ENCODE measurements around the gene RNH1. TPM values are rescaled to one million over a fixed set of nuclear protein-coding genes. Genes with fewer than 3 reads are reported as not detected.

The RNH1 gene
- total RNA-seq, 4 donors from 2014 or later, result 151 to 309 (median 198) TPM

DNA sequence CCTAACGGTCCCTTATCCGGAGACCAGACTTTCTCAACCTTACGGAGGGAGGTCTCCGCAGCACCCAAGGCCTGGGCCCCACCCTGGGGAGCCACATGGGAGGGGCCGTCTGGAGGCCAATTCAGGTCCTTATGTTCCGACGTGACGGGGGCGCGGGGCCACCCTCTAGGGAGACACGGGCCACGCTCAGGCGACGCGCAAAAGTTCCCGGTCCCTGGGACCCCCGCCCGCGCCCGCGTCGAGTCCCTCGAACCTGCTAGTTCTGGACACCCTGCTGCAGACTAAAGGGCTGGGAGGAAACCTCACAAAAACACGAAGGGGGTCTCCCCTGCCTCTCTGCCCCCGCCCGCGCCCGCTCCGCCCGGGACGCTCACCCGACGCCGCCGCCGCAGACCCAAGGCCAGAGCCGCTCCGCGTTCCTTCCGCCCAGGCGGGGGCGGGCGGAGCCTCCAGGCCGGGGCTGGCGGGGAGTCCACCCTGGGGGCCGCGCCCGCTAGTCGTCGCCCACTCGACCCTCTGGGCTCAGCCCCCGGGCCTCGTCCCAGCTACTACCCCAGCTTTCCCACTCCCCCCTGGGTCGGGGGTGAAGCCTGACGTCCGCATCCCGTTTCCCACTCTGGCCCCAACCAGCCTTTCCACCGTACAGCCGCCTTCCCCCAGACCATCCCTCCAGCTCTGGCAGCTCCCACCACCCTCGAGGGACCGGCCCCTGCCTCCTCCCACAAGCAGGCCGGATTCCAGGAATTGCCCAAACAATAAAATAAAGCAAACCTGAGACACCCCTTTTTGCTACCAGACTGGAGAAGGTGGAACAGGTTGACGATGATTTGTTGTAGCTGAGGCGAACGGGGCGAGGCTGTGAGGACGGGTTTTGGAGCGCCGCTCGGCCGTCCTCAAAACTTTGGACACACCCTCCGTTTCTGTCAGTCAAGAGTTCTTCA, 2.7 kb downstream of the RNH1 start:
- Histone ChIP-seq H3K27ac (peak overlapping the region; percentile 94 to 100 (median 99)), H3K36me3 (peaks cover 0 to 20% (median 9%) of the 10 kb centered on the region in 4 donors), H3K9me3 (no peaks in the 10 kb centered on the region), H3K27me3 (no peaks in the 10 kb centered on the region), H3K4me3 (peak overlapping the region; percentile 34 to 53 (median 37)), H3K4me1 (peaks cover 24 to 51% (median 42%) of the 10 kb centered on the region in 4 donors)
- WGBS, 2 donors (ENCODE audit: low coverage in 1 of 2), result 10 to 31% methylated on average over 4 to 70 of the region's 72 CpGs
- TF ChIP-seq POLR2A (IDR thresholded peaks at IDR 0.05) (no peak), POLR2AphosphoS5 (IDR thresholded peaks at IDR 0.05) (no peak), CTCF (IDR thresholded peaks at IDR 0.05) (no peak), EP300 (IDR thresholded peaks at IDR 0.05; ENCODE audit: low read depth) (no peak)
- in situ Hi-C loops (cut with MboI; ENCODE audit: low pct_ligation_motif_present in 1 of 4, low pct_unique_long_range_greater_than_20kb in 1 of 4, low sequenced_read_pairs in 3 of 4) (no loop called here), intact Hi-C loops (cut with DNase I; ENCODE audit: low total_unique reads) (loop anchor here (10.0 kb wide), 2 partner anchors 50 to 100 kb away; partner anchors contain the start of gene PTDSS2)
- peak; percentile 38 for DNase-seq

DNA sequence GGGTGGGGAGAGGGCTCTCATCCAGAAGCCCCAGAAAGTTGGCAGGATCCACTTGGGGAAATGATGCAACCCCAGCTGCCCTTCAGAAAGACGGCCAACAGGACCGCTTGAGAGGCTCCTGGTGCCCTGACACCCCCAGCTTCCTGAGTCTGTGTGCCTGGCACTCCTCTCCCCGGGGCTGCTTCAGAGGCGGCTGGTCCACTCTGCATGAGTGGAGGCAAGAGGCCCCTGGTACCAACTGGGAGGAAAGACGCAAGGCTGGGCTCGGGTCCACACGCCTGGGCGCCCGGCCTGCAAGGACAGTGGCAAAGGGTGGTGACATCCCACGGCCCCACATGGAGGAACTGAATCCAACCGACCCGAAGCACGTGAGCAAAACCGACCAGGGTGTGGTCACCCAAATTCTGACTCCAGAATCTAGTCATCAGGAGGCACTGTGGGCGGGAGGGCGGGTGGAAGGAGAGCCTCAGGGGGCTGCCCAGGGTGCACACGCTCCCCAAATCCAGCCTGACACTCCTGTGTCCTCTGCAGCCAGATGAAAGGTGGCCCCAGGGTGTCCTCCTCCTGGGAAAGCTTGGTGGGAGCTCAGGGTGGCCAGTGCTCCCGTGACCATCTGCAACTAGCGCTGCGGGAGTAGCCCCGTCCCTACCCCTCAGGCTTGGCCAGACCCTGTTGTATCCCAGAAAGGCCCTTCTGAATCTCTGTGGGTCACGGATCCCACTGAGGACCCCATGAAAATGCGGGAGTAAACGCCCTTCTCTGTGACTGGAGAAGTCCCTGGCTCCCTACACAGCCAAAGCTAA, 3.7 kb downstream of the RNH1 start:
- no peak for TF ChIP-seq EP300 (IDR thresholded peaks at IDR 0.05; ENCODE audit: low read depth)
- no peak for TF ChIP-seq CTCF (IDR thresholded peaks at IDR 0.05)
- no peak for TF ChIP-seq POLR2AphosphoS5 (IDR thresholded peaks at IDR 0.05)
- no peak for TF ChIP-seq POLR2A (IDR thresholded peaks at IDR 0.05)
- no peaks in the 10 kb centered on the region for H3K27me3 ChIP-seq
- intact Hi-C loops (cut with DNase I; ENCODE audit: low total_unique reads) (loop anchor here (10.0 kb wide), 2 partner anchors 49 to 99 kb away; partner anchors contain the start of gene PTDSS2), in situ Hi-C loops (cut with MboI; ENCODE audit: low pct_ligation_motif_present in 1 of 4, low pct_unique_long_range_greater_than_20kb in 1 of 4, low sequenced_read_pairs in 3 of 4) (no loop called here)
- peak overlapping the region; percentile 94 to 100 (median 99) for H3K27ac ChIP-seq
- no peaks in the 10 kb centered on the region for H3K9me3 ChIP-seq
- peak; percentile 54 for DNase-seq
- 47% methylated on average over 24 of the region's 24 CpGs; no CpG with 5 or more reads in 1 of the 2 donors for WGBS, 2 donors (ENCODE audit: low coverage in 1 of 2)
- peak overlapping the region in 2 of 4 donors; percentile 39 to 53 for H3K4me3 ChIP-seq
- peaks cover 24 to 51% (median 42%) of the 10 kb centered on the region in 4 donors for H3K4me1 ChIP-seq
- H3K36me3 ChIP-seq, result peaks cover 0 to 29% (median 15%) of the 10 kb centered on the region in 4 donors

DNA sequence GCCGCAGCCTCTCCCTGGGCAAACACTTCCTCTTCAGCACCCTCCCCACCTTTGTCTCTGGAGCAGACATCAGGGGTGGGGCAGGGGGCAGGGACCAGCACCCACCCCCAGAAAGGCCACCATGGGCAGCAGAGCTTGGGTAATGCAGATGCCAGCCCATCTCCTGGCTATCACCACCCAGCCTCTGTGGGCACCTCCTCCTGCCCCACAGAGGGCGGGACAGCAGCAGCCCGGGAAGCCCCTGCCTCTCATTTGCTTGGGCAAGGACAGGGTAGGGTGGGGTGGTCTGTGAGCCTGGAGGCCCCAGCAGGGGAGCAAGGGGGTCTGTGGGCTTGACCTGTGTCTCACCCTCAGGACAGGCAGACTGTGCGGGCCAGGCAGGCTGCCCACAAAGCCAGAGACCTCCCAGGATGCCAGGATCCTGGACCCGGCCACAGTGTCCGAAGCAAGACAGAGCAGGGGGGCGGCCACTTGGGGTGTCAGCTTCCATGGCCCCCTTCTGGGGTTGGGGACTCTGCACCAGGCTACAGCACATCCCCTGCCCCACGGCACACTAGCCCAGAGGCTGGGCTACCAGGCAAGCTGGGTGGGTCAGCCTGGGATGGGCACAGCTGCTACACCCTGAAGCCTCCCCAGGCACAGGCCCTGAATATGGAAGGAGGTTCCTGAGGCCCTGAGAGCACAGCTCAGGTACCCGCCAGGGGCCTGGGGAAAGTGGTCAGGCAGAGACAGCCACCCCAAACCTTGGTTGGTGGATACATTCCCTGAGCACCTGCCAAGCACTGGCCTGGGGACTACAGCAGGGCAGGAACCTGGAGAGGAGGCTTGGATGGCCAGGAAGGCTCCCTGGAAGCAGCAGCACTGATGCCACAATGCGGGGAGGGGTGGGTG, 4.5 kb downstream of the RNH1 start:
- peaks cover 0 to 36% (median 19%) of the 10 kb centered on the region in 4 donors for H3K36me3 ChIP-seq
- no peaks in the 10 kb centered on the region for H3K27me3 ChIP-seq
- DNase-seq, result no peak
- peak overlapping the region; percentile 94 to 100 (median 99) for H3K27ac ChIP-seq
- in situ Hi-C loops (cut with MboI; ENCODE audit: low pct_ligation_motif_present in 1 of 4, low pct_unique_long_range_greater_than_20kb in 1 of 4, low sequenced_read_pairs in 3 of 4), result no loop called here
- intact Hi-C loops (cut with DNase I; ENCODE audit: low total_unique reads), result loop anchor here (10.0 kb wide), 2 partner anchors 48 to 98 kb away; partner anchors contain the start of gene PTDSS2
- H3K9me3 ChIP-seq, result no peaks in the 10 kb centered on the region
- H3K4me3 ChIP-seq, result no peak overlapping the region
- TF ChIP-seq POLR2AphosphoS5 (IDR thresholded peaks at IDR 0.05) (no peak), EP300 (IDR thresholded peaks at IDR 0.05; ENCODE audit: low read depth) (no peak), POLR2A (IDR thresholded peaks at IDR 0.05) (no peak), CTCF (IDR thresholded peaks at IDR 0.05) (no peak)
- WGBS, 2 donors (ENCODE audit: low coverage in 1 of 2), result 84% methylated on average over 10 of the region's 10 CpGs; no CpG with 5 or more reads in 1 of the 2 donors
- peaks cover 24 to 42% (median 38%) of the 10 kb centered on the region in 4 donors for H3K4me1 ChIP-seq
